SH-SY5Y (cell line): ENCODE data around the gene ADK.

Experiments used
- GATA2 ChIP-seq: IDR thresholded peaks from 2 replicates; pipeline ENCODE4 v1.6.1; 2011; ENCODE audit warnings: mild to moderate bottlenecking, low read depth, low read length
- GATA3 ChIP-seq: IDR thresholded peaks from 2 replicates; pipeline ENCODE4 v1.6.1; 2011; ENCODE audit warnings: low read depth, mild to moderate bottlenecking, low read length, moderate library complexity

- TF ChIP-seq GATA3 = no peak
- TF ChIP-seq GATA2 = no peak
These were observed 139.7 kb downstream of the ADK start for GRCh38 chr10:74290708-74291107.
